ENCODE data around the gene ITPK1.
"Not testable (repeated sequence)": the region's sequence is repeated elsewhere in the genome, so short reads cannot be mapped to it uniquely, and the experiment has no call there.

Gene ITPK1

GRCh38 chr14:93128725-93129459, 13.2 kb upstream of the ITPK1 start:
- FAIRE-seq = no peak

GRCh38 chr14:93126111-93126510, 10.4 kb upstream of the ITPK1 start:
- FAIRE-seq = no peak

GRCh38 chr14:93122826-93123225, 7.1 kb upstream of the ITPK1 start:
- no peak for FAIRE-seq

GRCh38 chr14:93121030-93121834, 5.5 kb upstream of the ITPK1 start:
- no peak for FAIRE-seq

- FAIRE-seq = no peak
These were observed 4.8 kb upstream of the ITPK1 start for GRCh38 chr14:93120517-93120916.

GRCh38 chr14:93116676-93117200, 1.0 kb upstream of the ITPK1 start:
- FAIRE-seq = no peak

GRCh38 chr14:93115069-93115820, 480 bp downstream of the ITPK1 start:
- no peak for FAIRE-seq

GRCh38 chr14:93114713-93115068, 1.0 kb downstream of the ITPK1 start:
- no peak for FAIRE-seq

- FAIRE-seq = no peak
These were observed 1.5 kb downstream of the ITPK1 start for GRCh38 chr14:93114068-93114710.

- no peak for FAIRE-seq
These were observed 2.1 kb downstream of the ITPK1 start for GRCh38 chr14:93113678-93114067.

GRCh38 chr14:93112891-93113677, 2.6 kb downstream of the ITPK1 start:
- FAIRE-seq = no peak

GRCh38 chr14:93111541-93111940, 4.2 kb downstream of the ITPK1 start:
- FAIRE-seq = not testable (repeated sequence)

GRCh38 chr14:93110856-93111419, 4.8 kb downstream of the ITPK1 start:
- FAIRE-seq = no peak

GRCh38 chr14:93109572-93110481, 5.9 kb downstream of the ITPK1 start:
- no peak for FAIRE-seq

GRCh38 chr14:93108105-93108504, 7.6 kb downstream of the ITPK1 start:
- no peak for FAIRE-seq

- no peak for FAIRE-seq
These were observed 8.3 kb downstream of the ITPK1 start for GRCh38 chr14:93107453-93107852.

- no peak for FAIRE-seq
These were observed 9.1 kb downstream of the ITPK1 start for GRCh38 chr14:93106541-93107156.

- FAIRE-seq = not testable (repeated sequence)
These were observed 9.9 kb downstream of the ITPK1 start for GRCh38 chr14:93105856-93106255.

- FAIRE-seq = no peak
These were observed 10.4 kb downstream of the ITPK1 start for GRCh38 chr14:93105362-93105761.

- FAIRE-seq = no peak
These were observed 10.8 kb downstream of the ITPK1 start for GRCh38 chr14:93104961-93105360.

All from endometrium (tissue), 2 donors.